ENCODE results near the gene KRTAP29-1. TPM values are rescaled to one million over a fixed set of nuclear protein-coding genes. Genes with fewer than 3 reads are reported as not detected.
A peak's percentile ranks its signal among the peaks of the same experiment; 100 is the strongest.
"Not testable (repeated sequence)": the region's sequence is repeated elsewhere in the genome, so short reads cannot be mapped to it uniquely, and the experiment has no call there.

The KRTAP29-1 gene
- total RNA-seq, 1 donor = not detected

- no peak for TF ChIP-seq CTCF (IDR thresholded peaks at IDR 0.05; ENCODE audit: insufficient read depth, low read depth, low read length)
- peak; percentile 12 for DNase-seq (ENCODE audit: low read depth)
These were observed 44.2 kb downstream of the KRTAP29-1 start for GRCh38 chr17:41258406-41258805.

GRCh38 chr17:41256291-41256685, 46.4 kb downstream of the KRTAP29-1 start:
- DNase-seq (ENCODE audit: low read depth) = no peak
- H3K4me3 ChIP-seq (ENCODE audit: low read depth, low read length) = no peak overlapping the region
- TF ChIP-seq CTCF (IDR thresholded peaks at IDR 0.05; ENCODE audit: insufficient read depth, low read depth, low read length) = no peak

More at GRCh38 chr17:41258406-41258805, 44.2 kb downstream of the KRTAP29-1 start:
- no peak overlapping the region for H3K4me3 ChIP-seq (ENCODE audit: low read depth, low read length)

- not testable (repeated sequence) for DNase-seq (ENCODE audit: low read depth)
These were observed 47.0 kb downstream of the KRTAP29-1 start, which contains the start of gene KRTAP9-9 for GRCh38 chr17:41255381-41256290. TSS of gene KRTAP9-9 (plus strand) at chr17:41255384.

GRCh38 chr17:41254861-41255260, 47.8 kb downstream of the KRTAP29-1 start:
- no peak for TF ChIP-seq CTCF (IDR thresholded peaks at IDR 0.05; ENCODE audit: insufficient read depth, low read depth, low read length)
- H3K4me3 ChIP-seq (ENCODE audit: low read depth, low read length) = no peak overlapping the region
- DNase-seq (ENCODE audit: low read depth) = no peak

More at GRCh38 chr17:41255381-41256290, 47.0 kb downstream of the KRTAP29-1 start, which contains the start of gene KRTAP9-9:
- not testable (repeated sequence) for H3K4me3 ChIP-seq (ENCODE audit: low read depth, low read length)

Small RNA genes within 50 kb of the gene (small RNA-seq; reads per million reads assigned to genes)
- not detected for gene KRTAP9-10P

Other genes starting within 250 kb of the KRTAP29-1 start
- not detected in 2 replicates for gene KRTAP2-2, start 247.6 kb downstream of the KRTAP29-1 start, total RNA-seq
- 0.32 TPM in 1 of 2 replicates, not detected in the other for gene KRTAP2-3, start 242.7 kb downstream of the KRTAP29-1 start, total RNA-seq
- not detected in 2 replicates for gene KRTAP2-4, start 237.0 kb downstream of the KRTAP29-1 start, total RNA-seq
- gene KRTAP4-7, start 218.7 kb downstream of the KRTAP29-1 start, total RNA-seq = not detected in 2 replicates
- not detected in 2 replicates for gene KRTAP4-8, start 204.7 kb downstream of the KRTAP29-1 start, total RNA-seq
- gene KRTAP4-16, start 200.6 kb downstream of the KRTAP29-1 start, total RNA-seq = not detected in 2 replicates
- gene KRTAP4-9, start 197.5 kb downstream of the KRTAP29-1 start, total RNA-seq = not detected in 2 replicates
- not detected in 2 replicates for gene KRTAP4-11, start 184.5 kb downstream of the KRTAP29-1 start, total RNA-seq
- gene KRTAP4-12, start 178.7 kb downstream of the KRTAP29-1 start, total RNA-seq = not detected in 2 replicates
- not detected in 2 replicates for gene KRTAP4-6, start 162.3 kb downstream of the KRTAP29-1 start, total RNA-seq
- gene KRTAP4-5, start 153.0 kb downstream of the KRTAP29-1 start, total RNA-seq = not detected in 2 replicates
- not detected in 2 replicates for gene KRTAP4-4, start 142.1 kb downstream of the KRTAP29-1 start, total RNA-seq
- not detected in 2 replicates for gene KRTAP4-3, start 134.6 kb downstream of the KRTAP29-1 start, total RNA-seq
- not detected in 2 replicates for gene KRTAP4-2, start 124.6 kb downstream of the KRTAP29-1 start, total RNA-seq
- not detected in 2 replicates for gene KRTAP4-1, start 117.9 kb downstream of the KRTAP29-1 start, total RNA-seq
- gene KRTAP9-1, start 113.0 kb downstream of the KRTAP29-1 start, total RNA-seq = not detected in 2 replicates
- not detected in 2 replicates for gene KRTAP9-2, start 76.2 kb downstream of the KRTAP29-1 start, total RNA-seq
- gene KRTAP9-3, start 70.4 kb downstream of the KRTAP29-1 start, total RNA-seq = not detected in 2 replicates
- not detected in 2 replicates for gene KRTAP9-8, start 64.9 kb downstream of the KRTAP29-1 start, total RNA-seq
- not detected in 2 replicates for gene KRTAP9-4, start 53.2 kb downstream of the KRTAP29-1 start, total RNA-seq
- not detected in 2 replicates for gene KRTAP9-9, start 47.5 kb downstream of the KRTAP29-1 start, total RNA-seq
- gene KRTAP9-6, start 37.5 kb downstream of the KRTAP29-1 start, total RNA-seq = not detected in 2 replicates
- gene KRTAP9-7, start 27.2 kb downstream of the KRTAP29-1 start, total RNA-seq = not detected in 2 replicates
- not detected in 2 replicates for gene KRTAP16-1, start 6.5 kb upstream of the KRTAP29-1 start, total RNA-seq
- not detected in 2 replicates for gene KRTAP17-1, start 12.9 kb upstream of the KRTAP29-1 start, total RNA-seq
- gene KRT33A, start 48.0 kb upstream of the KRTAP29-1 start, total RNA-seq = not detected in 2 replicates
- under 0.01 and 0.32 TPM in 2 replicates for gene KRT33B, start 67.0 kb upstream of the KRTAP29-1 start, total RNA-seq
- gene KRT34, start 79.5 kb upstream of the KRTAP29-1 start, total RNA-seq = 26.7 and 28.9 TPM in 2 replicates
- not detected in 2 replicates for gene KRT31, start 94.8 kb upstream of the KRTAP29-1 start, total RNA-seq
- not detected in 2 replicates for gene KRT37, start 121.7 kb upstream of the KRTAP29-1 start, total RNA-seq
- under 0.01 TPM in 1 of 2 replicates, not detected in the other for gene KRT38, start 138.1 kb upstream of the KRTAP29-1 start, total RNA-seq
- gene KRT32, start 164.5 kb upstream of the KRTAP29-1 start, total RNA-seq = not detected in 2 replicates
- not detected in 2 replicates for gene KRT35, start 178.3 kb upstream of the KRTAP29-1 start, total RNA-seq
- under 0.01 TPM in 2 replicates for gene KRT36, start 187.1 kb upstream of the KRTAP29-1 start, total RNA-seq
- not detected in 2 replicates for gene KRT13, start 202.8 kb upstream of the KRTAP29-1 start, total RNA-seq
- 0.43 and 1.3 TPM in 2 replicates for gene KRT15, start 216.0 kb upstream of the KRTAP29-1 start, total RNA-seq
- gene KRT19, start 225.5 kb upstream of the KRTAP29-1 start, total RNA-seq = 579 and 604 TPM in 2 replicates

Data from fibroblast of villous mesenchyme (primary cell).